K562 (cell line): Measurements from ENCODE around the gene EIF2S3. TPM values are rescaled to one million over a fixed set of nuclear protein-coding genes. Genes with fewer than 3 reads are reported as not detected.

Experiments used
- E2F3 ChIP-seq: fragments of 250-450 bp; sonication (Bioruptor Pico); IDR thresholded peaks from 2 replicates; pipeline ENCODE4 v1.4.0; 2020; ENCODE audit warnings: mild to moderate bottlenecking
- EP400 ChIP-seq: fragments of 450-650 bp; IDR thresholded peaks from 2 replicates; pipeline ENCODE4 v1.6.1; 2017; ENCODE audit warnings: antibody characterized with exemption, mild to moderate bottlenecking, moderate library complexity
- EZH2 ChIP-seq: IDR thresholded peaks from 2 replicates; pipeline ENCODE4 v1.6.1; 2012; ENCODE audit warnings: low read depth, mild to moderate bottlenecking, inconsistent platforms, low read length, borderline replicate concordance
- HSF4 ChIP-seq: fragments of 250-450 bp; sonication (Bioruptor Pico); IDR thresholded peaks from 2 replicates; pipeline ENCODE4 v2.1.2; 2022; ENCODE audit warnings: mild to moderate bottlenecking, moderate library complexity, borderline replicate concordance
- JUNB ChIP-seq: fragments of 450-650 bp; formaldehyde crosslinking; conservative IDR thresholded peaks from 2 replicates; pipeline ENCODE4 v1.4.0; 2020; ENCODE audit warnings: mild to moderate bottlenecking
- NCOA2 ChIP-seq, 2 experiments: fragments of 450-650 bp; IDR thresholded peaks; 2 replicates each; pipeline ENCODE4 v1.6.1; 2018; ENCODE audit warnings: mild to moderate bottlenecking in 2 of 2, moderate library complexity in 1 of 2; ENCODE audit not compliant: partially characterized antibody in 2 of 2
- NEUROD1 ChIP-seq: fragments of 150-350 bp; IDR thresholded peaks from 2 replicates; pipeline ENCODE4 v1.6.1; 2014; ENCODE audit warnings: borderline replicate concordance, low read length, low read depth; ENCODE audit not compliant: partially characterized antibody
- NFATC3 ChIP-seq: fragments of 450-650 bp; IDR thresholded peaks from 2 replicates; pipeline ENCODE4 v1.6.1; 2017; ENCODE audit warnings: mild to moderate bottlenecking
- PHB ChIP-seq: fragments of 250-450 bp; sonication (Bioruptor Pico); IDR thresholded peaks from 2 replicates; pipeline ENCODE4 v1.5.0; 2021
- PRMT5 ChIP-seq: sonication (generic); formaldehyde crosslinking; IDR thresholded peaks from 2 replicates; pipeline ENCODE4 v1.5.0; 2020; ENCODE audit warnings: missing genetic modification reagents
- RUNX1 ChIP-seq: sonication (generic); IDR thresholded peaks from 2 replicates; pipeline ENCODE4 v1.6.1; 2016; ENCODE audit warnings: antibody characterized with exemption, low read depth
- SMC3 ChIP-seq: conservative IDR thresholded peaks from 2 replicates; pipeline ENCODE4 v1.6.1; 2011; ENCODE audit warnings: low read depth, low read length, improper control_type of control experiment; ENCODE audit not compliant: insufficient read depth
- SRSF7 ChIP-seq: fragments of 200-400 bp; formaldehyde crosslinking; optimal IDR thresholded peaks from 2 replicates; pipeline ENCODE3; 2017; ENCODE audit warnings: mild to moderate bottlenecking, low read depth, low read length
- TCF3 ChIP-seq: sonication (generic); formaldehyde crosslinking; IDR thresholded peaks from 2 replicates; pipeline ENCODE4 v1.4.0; 2020; ENCODE audit warnings: mild to moderate bottlenecking, missing genetic modification reagents
- ZBTB8A ChIP-seq: fragments of 450-650 bp; IDR thresholded peaks from 2 replicates; pipeline ENCODE4 v1.6.1; 2018; ENCODE audit warnings: mild to moderate bottlenecking, moderate library complexity; ENCODE audit not compliant: partially characterized antibody
- ZKSCAN3 ChIP-seq: fragments of 250-450 bp; sonication (Bioruptor Pico); IDR thresholded peaks from 2 replicates; pipeline ENCODE4 v1.4.0; 2020
- polyA plus RNA-seq, 8 experiments: library from polyadenylated mRNA; depleted of rRNA in 4 of 8; stranded (reverse) in 5 of 8; unstranded in 3 of 8; fragments of >200 nt; fragmentation: Nextera tagmentation in 2 of 8; fragmentation: Illumina TruSeq in 1 of 8; extraction: Ambion mirVana in 2 of 8; extraction: Trizol in 1 of 8; gene quantifications; 2 replicates each; pipeline versions ENCODE4 v1.2.1 to v1.2.3, GENCODE V29; 2011 to 2014; ENCODE audit warnings: inconsistent platforms in 1 of 8, missing spikeins in 1 of 8
- total RNA-seq, 7 experiments: library from RNA; depleted of rRNA in 6 of 7; stranded (reverse); fragments of >200 nt in 6 of 7; fragmentation: Illumina TruSeq in 2 of 7; extraction: Trizol in 2 of 7; gene quantifications; 2 replicates each; pipeline versions ENCODE4 v1.2.1 to v1.2.3, GENCODE V29; 2011 to 2021; ENCODE audit warnings: low replicate concordance in 1 of 7
- TF ChIP-seq, protein P1 (sequence below): IDR thresholded peaks from 3 replicates; pipeline ENCODE4 v1.6.1; 2011; ENCODE audit warnings: borderline replicate concordance, mild to moderate bottlenecking, moderate library complexity; ENCODE audit not compliant: insufficient read length; ENCODE audit errors: extremely low read depth
- TF ChIP-seq, protein P2 (sequence below), 3 experiments: fragments of 200-800 bp in 1 of 3; sonication (Bioruptor generic) in 1 of 3; sonication (generic) in 1 of 3; formaldehyde crosslinking in 1 of 3; IDR thresholded peaks; 2 replicates each; pipeline versions ENCODE4 v1.6.1 to v1.8.0; 2016 to 2022; ENCODE audit warnings: mild to moderate bottlenecking in 2 of 3, missing compliant biosample characterization in 2 of 3, missing genetic modification characterization in 2 of 3, missing genetic modification reagents in 1 of 3
- TF ChIP-seq, protein P3 (sequence below): fragments of 450-650 bp; IDR thresholded peaks from 2 replicates; pipeline ENCODE4 v1.6.1; 2016; ENCODE audit warnings: missing biosample characterization, missing genetic modification characterization
- TF ChIP-seq, protein P4 (sequence below): fragments of 250-450 bp; sonication (Bioruptor Pico); IDR thresholded peaks from 2 replicates; pipeline ENCODE4 v1.9.0; 2021; ENCODE audit warnings: mild to moderate bottlenecking, inconsistent platforms

The EIF2S3 gene
- total and polyA plus RNA-seq, 9 of the 15 experiments (the other 6 are each of a cell fraction or from before 2014, with no cell fraction given) = 148 to 439 (median 275) TPM

DNA sequence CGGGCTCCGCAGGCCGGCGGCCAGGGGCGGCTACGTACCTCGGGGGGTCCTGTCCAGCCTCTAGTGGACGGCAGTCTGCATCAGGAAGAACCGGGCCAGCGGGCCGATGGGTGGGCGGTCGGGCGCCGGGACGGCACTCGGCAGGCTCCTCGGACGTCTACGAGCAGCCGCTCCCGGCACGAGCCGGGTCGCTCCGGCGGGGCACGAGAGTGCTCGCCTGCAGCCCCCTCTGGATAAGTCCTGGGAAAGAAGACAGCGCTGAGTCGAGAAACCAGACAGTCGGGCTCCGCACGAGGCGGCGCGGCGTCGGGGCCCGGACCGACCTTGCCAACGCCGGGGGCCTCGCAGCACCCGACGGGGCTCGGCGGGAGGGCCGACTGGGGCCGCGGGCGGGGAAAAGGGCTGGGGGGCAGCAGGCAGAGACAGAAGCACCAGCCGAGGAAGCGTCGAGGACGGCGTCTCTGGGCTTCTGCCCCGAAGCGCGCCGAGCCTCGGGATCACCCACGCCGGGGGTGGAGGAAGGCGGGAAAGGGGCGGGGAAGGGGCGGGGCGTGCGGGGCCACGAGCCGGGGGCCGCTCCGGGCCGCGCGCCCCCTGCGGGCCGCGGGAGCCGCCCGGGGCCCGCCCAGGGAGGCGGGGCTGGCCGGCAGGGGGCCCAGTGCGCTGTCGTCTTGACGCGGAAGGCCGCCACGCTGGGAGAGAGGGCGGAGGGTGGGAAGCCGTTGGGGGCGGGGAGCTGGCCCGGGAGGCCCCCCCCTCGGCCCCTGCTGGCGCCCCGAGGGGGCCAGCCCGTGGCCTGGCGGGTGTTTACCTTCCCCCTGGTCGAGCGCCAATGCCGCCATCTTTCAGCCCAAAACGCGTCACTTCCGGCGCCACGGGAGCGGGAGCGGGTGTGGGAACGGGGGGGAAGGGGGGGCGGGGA is 29.7 kb upstream of the EIF2S3 start (continued):
- TF ChIP-seq ZKSCAN3 (CRISPR knock-in tag) = no peak
- TF ChIP-seq, protein P1, sequence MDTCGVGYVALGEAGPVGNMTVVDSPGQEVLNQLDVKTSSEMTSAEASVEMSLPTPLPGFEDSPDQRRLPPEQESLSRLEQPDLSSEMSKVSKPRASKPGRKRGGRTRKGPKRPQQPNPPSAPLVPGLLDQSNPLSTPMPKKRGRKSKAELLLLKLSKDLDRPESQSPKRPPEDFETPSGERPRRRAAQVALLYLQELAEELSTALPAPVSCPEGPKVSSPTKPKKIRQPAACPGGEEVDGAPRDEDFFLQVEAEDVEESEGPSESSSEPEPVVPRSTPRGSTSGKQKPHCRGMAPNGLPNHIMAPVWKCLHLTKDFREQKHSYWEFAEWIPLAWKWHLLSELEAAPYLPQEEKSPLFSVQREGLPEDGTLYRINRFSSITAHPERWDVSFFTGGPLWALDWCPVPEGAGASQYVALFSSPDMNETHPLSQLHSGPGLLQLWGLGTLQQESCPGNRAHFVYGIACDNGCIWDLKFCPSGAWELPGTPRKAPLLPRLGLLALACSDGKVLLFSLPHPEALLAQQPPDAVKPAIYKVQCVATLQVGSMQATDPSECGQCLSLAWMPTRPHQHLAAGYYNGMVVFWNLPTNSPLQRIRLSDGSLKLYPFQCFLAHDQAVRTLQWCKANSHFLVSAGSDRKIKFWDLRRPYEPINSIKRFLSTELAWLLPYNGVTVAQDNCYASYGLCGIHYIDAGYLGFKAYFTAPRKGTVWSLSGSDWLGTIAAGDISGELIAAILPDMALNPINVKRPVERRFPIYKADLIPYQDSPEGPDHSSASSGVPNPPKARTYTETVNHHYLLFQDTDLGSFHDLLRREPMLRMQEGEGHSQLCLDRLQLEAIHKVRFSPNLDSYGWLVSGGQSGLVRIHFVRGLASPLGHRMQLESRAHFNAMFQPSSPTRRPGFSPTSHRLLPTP = no peak
- TF ChIP-seq TCF3 (CRISPR knock-in tag) = no peak
- TF ChIP-seq JUNB = no peak
- no peak for TF ChIP-seq SMC3
- TF ChIP-seq NEUROD1 = peak; percentile 77
- TF ChIP-seq NCOA2 (IDR thresholded peaks at IDR 0.05; ENCODE audit: partially characterized antibody in 2 of 2) = no peak
- TF ChIP-seq HSF4 = no peak
- TF ChIP-seq SRSF7 = no peak
- TF ChIP-seq RUNX1 = no peak
- no peak for TF ChIP-seq EP400
- TF ChIP-seq PHB (CRISPR knock-in tag) = no peak
- TF ChIP-seq, protein P2, sequence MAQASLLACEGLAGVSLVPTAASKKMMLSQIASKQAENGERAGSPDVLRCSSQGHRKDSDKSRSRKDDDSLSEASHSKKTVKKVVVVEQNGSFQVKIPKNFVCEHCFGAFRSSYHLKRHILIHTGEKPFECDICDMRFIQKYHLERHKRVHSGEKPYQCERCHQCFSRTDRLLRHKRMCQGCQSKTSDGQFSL (CRISPR knock-in tag; IDR thresholded peaks at IDR 0.05) = peak; percentile 75; the same call in 1 of the 2 replicates
- TF ChIP-seq, protein P2 (tag; IDR thresholded peaks at IDR 0.05) = peak in 1 of 2 experiments; percentile 95; a peak in 2 of 4 replicates
- no peak for TF ChIP-seq NFATC3
- TF ChIP-seq EZH2 = no peak
- TF ChIP-seq ZBTB8A = no peak
- TF ChIP-seq, protein P3, sequence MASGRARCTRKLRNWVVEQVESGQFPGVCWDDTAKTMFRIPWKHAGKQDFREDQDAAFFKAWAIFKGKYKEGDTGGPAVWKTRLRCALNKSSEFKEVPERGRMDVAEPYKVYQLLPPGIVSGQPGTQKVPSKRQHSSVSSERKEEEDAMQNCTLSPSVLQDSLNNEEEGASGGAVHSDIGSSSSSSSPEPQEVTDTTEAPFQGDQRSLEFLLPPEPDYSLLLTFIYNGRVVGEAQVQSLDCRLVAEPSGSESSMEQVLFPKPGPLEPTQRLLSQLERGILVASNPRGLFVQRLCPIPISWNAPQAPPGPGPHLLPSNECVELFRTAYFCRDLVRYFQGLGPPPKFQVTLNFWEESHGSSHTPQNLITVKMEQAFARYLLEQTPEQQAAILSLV (tag) = no peak
- no peak for TF ChIP-seq PRMT5 (CRISPR knock-in tag)
- TF ChIP-seq, protein P4, sequence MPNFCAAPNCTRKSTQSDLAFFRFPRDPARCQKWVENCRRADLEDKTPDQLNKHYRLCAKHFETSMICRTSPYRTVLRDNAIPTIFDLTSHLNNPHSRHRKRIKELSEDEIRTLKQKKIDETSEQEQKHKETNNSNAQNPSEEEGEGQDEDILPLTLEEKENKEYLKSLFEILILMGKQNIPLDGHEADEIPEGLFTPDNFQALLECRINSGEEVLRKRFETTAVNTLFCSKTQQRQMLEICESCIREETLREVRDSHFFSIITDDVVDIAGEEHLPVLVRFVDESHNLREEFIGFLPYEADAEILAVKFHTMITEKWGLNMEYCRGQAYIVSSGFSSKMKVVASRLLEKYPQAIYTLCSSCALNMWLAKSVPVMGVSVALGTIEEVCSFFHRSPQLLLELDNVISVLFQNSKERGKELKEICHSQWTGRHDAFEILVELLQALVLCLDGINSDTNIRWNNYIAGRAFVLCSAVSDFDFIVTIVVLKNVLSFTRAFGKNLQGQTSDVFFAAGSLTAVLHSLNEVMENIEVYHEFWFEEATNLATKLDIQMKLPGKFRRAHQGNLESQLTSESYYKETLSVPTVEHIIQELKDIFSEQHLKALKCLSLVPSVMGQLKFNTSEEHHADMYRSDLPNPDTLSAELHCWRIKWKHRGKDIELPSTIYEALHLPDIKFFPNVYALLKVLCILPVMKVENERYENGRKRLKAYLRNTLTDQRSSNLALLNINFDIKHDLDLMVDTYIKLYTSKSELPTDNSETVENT (CRISPR knock-in tag) = no peak
- TF ChIP-seq E2F3 (CRISPR knock-in tag) = no peak
